GM18526 (cell line): ENCODE data around the gene YWHAE.

Source experiments
- POLR2A ChIP-seq: IDR thresholded peaks from 3 replicates; pipeline ENCODE4 v1.6.1; 2011; ENCODE audit not compliant: insufficient read length; ENCODE audit errors: extremely low read depth

Gene YWHAE

GRCh38 chr17:1377334-1377733 is 22.7 kb downstream of the YWHAE start:
- TF ChIP-seq POLR2A: no peak

- TF ChIP-seq POLR2A: no peak
These were observed 24.0 kb downstream of the YWHAE start for GRCh38 chr17:1376061-1376460.

- no peak for TF ChIP-seq POLR2A
These were observed 24.4 kb downstream of the YWHAE start for GRCh38 chr17:1375615-1376014.

GRCh38 chr17:1374431-1375177 is 25.4 kb downstream of the YWHAE start:
- TF ChIP-seq POLR2A: no peak

DNA sequence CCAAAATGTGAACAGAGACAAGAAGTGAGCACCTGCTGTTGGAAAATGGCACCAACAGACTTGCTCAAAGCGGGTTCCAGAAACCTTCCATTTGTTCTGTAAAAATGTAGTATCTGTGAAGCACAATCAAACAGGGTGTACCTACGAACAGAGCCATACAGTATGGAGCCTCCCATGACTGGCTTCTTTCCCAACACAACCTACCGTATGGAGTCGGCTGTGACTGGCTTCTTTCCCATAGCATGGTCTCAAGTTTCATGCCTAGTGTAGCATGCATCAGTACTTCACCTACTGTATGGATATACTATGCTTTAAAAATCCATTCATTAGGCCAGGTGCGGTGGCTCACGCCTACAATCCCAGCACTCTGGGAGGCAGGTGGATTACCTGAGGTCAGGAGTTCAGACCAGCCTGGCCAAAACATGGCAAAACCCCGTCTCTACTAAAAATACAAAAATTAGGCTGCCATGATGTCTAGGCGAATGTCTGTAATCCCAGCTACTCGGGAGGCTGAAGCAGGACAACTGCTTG is 26.2 kb downstream of the YWHAE start:
- TF ChIP-seq POLR2A: no peak

DNA sequence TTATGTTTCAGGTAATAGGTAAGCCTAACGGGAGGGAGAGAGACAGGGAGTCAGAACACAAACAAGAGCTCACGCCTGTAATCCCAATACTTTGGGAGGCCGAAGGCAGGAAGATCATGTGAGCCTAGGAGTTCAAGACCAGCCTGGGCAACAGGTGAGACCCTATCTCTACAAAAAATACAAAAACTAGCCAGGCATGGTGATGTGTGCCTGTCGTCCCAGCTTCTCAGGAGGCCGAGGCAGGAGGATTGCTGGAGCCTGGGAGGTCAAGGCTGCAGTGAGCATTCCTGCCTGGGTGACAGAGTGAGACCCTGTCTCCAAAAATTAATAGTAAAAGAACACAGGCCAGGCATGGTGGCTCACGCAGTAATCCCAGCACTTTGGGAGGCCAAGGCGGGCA is 27.4 kb downstream of the YWHAE start:
- no peak for TF ChIP-seq POLR2A

GRCh38 chr17:1371893-1372590 is 28.0 kb downstream of the YWHAE start:
- TF ChIP-seq POLR2A: no peak

DNA sequence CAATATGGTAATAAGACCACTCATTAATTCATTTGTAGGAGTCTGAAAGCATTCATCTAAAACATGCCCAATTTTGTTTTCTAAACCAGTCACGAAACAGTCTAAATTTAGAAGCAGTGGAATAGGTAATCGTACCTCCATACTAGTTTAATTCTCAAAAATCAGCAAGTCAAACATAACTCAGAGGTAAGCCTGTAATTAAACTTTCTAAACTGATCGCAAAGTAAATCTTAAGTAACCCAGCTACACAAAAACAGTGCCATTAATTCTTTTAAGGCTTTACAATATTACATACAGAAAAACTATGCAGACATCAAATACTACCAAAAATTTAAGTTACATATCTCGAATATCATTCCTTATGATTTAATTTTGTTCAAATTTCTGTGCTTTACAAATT is 31.4 kb downstream of the YWHAE start:
- no peak for TF ChIP-seq POLR2A

GRCh38 chr17:1367351-1367745 is 32.7 kb downstream of the YWHAE start:
- TF ChIP-seq POLR2A: no peak

DNA sequence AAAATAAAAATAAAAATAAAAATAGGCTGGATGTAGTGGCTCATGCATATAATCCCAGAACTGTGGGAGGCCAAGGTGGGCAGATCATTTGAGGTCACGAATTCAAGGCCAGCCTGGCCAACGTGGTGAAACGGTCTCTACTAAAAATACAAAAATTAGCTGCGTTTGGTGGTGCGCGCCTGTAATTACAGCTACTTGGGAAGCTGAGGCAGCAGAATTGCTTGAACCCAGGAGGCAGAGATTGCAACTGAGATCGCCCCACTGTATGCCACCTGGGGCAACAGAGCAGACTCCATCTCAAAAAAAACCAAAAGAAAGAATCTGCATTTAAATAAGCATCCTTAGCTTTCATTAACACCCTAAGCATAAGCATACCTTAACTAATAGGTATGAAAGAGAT is 33.8 kb downstream of the YWHAE start:
- no peak for TF ChIP-seq POLR2A

- no peak for TF ChIP-seq POLR2A
These were observed 34.5 kb downstream of the YWHAE start for GRCh38 chr17:1365445-1366039.

DNA sequence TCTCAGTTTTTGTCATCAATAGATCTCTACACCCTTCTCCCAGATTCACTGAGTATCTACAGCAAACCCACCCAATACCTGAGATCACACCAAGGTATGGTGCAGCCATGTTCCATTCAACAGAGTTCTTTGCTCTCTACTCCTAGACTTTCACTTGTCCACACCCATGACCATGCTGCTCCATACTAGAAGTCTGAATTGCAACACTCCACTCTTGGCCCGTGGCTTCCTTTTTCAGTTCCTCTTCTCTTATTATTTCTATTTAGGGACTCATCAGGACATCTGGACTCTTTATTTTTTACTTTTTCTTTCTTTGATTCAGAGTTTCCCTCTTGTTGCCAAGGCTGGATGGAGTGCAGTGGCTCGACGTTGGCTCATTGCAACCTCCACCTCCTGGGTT is 37.1 kb downstream of the YWHAE start:
- no peak for TF ChIP-seq POLR2A

DNA sequence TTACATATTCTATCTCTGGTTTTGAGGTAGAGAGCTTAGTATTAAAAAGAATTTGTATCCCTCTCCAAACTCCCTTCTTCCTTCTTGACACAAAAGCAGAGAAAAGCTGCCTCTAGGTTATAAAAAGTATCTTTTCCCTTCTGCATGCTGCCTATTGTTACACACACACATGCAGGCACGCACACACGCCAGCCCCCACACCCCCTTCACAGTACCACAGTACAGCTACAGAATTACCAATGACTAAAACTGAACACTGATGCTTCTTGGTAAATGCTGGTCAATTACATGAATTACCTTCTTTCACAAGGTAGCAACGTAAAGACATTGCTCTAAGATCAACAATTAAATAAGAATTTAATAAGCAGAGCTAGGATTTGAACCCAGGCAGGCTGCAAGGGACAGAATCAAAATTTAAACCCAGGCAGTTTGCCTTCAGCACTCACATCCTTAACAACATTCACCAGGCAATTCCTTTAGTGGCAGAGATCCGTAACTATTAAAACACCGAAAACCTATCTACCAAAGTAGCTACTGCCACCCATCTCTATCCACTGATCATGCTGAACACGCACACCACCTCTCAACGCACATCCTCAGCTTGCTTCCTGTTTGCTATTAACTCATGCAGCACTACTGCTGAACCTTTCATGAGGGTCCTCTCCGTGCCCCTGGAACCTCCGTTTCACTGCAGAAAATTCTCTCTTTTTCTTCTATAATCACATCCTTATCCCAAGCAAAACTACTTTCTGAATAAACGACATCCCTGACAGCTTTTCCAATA is 37.8 kb downstream of the YWHAE start:
- no peak for TF ChIP-seq POLR2A

GRCh38 chr17:1360975-1361374 is 39.0 kb downstream of the YWHAE start:
- no peak for TF ChIP-seq POLR2A

- TF ChIP-seq POLR2A: no peak
These were observed 46.0 kb downstream of the YWHAE start for GRCh38 chr17:1354030-1354429.
